Measurements from ENCODE around the gene KLC3. TPM values are rescaled to one million over a fixed set of nuclear protein-coding genes. Genes with fewer than 3 reads are reported as not detected.
"Not testable (repeated sequence)": the region's sequence is repeated elsewhere in the genome, so short reads cannot be mapped to it uniquely, and the experiment has no call there.

The KLC3 gene
- 0.16 TPM for total RNA-seq

GRCh38 chr19:45340232-45340898 lies at the start of gene KLC3:
KLC3 (plus strand) TSS chr19:45340750; CDS start chr19:45345542, 4,792 bp downstream.
- DNase-seq: no peak

GRCh38 chr19:45291834-45292233 lies 48.7 kb upstream of the KLC3 start:
- no peak for DNase-seq

DNA sequence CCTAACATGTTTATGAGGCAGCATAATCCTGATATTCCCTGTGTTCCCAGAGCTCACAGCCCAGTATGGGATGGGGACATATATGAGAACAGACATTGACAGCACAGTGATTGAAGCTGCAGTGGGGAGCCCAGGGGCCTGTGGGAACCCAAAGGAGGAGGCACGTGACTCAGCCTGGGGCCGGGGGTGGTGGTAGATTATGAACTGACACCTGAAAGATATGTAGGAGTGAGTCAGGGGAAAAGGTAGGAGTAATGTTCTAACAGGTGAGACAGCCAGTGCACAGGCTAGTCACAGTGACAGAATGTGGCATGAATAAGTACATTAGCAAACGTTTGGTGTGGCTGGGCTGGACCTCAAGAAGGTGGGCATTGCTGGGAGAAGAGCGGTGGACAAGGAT lies 46.9 kb upstream of the KLC3 start:
- no peak for DNase-seq

DNA sequence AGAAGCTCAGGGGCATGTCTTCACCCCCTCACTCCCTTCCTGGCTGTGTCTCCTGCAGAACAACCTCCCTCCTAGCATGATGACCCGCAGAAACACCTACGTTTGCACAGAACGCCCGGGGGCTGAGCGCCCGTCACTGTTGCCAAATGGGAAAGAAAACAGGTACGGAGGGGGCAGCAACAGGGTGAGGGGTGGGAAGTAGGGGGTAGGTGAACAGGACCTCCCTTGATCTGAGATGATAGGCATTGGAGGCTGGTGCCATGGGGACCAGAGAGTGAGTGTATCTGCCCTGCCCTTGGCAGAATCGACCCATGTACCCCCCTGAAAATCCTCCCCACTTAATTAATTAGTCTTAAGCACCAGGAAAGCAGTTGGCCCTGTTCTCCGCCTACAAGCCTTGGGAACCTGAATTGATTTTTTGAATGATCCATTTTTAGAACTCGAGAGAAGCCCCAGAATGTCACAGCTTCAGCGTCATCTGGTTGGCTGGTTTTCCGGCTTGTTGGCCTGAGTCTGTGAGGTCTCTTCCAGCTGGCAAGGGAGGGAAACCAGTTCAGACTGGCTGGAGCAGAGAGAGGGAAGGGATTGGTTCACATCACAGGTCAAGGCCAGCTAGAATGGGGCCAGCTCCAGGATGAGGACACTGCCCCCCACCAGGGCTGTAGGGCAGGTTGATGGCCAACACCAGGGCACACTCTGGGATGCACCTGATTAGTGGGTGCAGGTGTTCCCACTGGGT lies 46.1 kb upstream of the KLC3 start:
- DNase-seq: peak; percentile 16

GRCh38 chr19:45295873-45296272 lies 44.7 kb upstream of the KLC3 start:
- DNase-seq: no peak

DNA sequence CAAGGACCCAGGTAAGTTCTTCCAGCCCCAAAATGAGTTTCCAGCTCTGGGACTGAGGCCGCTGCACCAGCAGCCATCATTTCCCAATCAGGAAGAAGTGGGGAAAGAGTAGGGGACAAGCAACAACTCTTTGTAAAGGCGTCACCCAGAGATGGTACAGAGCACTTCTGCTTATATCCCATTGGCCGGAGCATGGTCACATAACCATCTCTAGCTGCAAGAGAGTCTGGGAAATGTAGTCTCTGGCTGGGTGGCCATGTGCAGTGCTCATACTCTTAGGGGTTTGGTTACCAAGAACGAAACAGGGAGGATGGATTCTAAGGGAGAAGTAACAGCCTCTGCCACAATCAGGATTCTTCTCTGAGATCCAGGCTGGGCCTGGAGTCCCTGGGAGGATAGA lies 44.2 kb upstream of the KLC3 start:
- DNase-seq: no peak

DNA sequence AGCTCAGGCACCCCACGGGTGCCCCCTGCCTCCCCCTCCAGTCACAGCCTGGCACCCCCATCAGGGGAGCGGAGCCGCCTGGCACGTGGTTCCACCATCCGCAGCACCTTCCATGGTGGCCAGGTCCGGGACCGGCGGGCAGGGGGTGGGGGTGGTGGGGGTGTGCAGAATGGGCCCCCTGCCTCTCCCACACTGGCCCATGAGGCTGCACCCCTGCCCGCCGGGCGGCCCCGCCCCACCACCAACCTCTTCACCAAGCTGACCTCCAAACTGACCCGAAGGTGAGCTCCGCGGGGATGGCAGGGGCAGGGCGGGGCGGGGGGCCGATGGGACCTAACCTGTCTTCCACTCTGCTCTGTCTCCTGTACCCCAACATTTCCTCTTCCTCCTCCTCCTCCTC lies 42.9 kb upstream of the KLC3 start:
- no peak for DNase-seq

DNA sequence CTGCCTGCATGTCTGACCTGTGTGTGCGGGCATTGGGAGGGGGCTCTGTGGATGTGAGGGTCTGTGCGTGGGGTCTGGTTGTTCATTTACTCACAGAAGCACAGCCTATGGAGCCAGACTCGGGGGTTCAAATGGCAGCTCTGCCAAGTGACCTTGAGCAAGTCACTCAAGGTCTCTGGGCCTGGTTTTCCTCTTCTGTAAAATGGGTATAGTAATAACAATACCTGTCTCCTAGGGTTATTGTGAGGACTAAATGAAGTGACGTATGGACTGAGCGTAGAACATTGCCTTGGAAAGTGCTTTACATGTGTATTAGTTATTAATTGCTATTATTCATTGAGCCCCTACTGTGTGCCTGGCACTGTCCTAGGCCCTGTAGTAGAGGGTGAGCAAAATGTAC lies 42.3 kb upstream of the KLC3 start:
- no peak for DNase-seq

DNA sequence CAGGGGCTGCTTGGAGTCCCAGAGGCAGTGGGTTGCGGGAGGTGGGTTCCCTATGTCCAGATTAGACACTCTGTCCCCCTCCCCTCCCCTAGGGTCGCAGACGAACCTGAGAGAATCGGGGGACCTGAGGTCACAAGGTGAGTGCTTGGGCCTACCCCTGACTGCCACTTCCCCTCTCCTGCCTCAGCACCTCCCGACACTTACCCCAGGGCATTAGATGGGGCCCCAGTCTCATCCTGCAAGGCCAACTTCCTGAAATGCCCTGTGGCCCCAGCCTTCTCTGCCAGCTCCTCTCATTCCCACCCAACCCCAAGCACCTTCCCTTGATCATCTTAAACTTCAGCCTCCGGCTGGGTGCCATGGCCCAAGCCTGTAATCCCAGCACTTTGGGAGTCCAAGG lies 40.8 kb upstream of the KLC3 start:
- DNase-seq: no peak

DNA sequence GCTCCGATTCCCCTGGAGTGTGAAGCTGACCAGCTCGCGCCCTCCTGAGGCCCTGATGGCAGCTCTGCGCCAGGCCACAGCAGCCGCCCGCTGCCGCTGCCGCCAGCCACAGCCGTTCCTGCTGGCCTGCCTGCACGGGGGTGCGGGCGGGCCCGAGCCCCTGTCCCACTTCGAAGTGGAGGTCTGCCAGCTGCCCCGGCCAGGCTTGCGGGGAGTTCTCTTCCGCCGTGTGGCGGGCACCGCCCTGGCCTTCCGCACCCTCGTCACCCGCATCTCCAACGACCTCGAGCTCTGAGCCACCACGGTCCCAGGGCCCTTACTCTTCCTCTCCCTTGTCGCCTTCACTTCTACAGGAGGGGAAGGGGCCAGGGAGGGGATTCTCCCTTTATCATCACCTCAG lies 38.1 kb upstream of the KLC3 start:
- DNase-seq: no peak

- DNase-seq: no peak
Measured at GRCh38 chr19:45303269-45304060, 37.1 kb upstream of the KLC3 start.

GRCh38 chr19:45304141-45304926 lies 36.2 kb upstream of the KLC3 start:
- no peak for DNase-seq

GRCh38 chr19:45305007-45305406 lies 35.5 kb upstream of the KLC3 start:
- no peak for DNase-seq

DNA sequence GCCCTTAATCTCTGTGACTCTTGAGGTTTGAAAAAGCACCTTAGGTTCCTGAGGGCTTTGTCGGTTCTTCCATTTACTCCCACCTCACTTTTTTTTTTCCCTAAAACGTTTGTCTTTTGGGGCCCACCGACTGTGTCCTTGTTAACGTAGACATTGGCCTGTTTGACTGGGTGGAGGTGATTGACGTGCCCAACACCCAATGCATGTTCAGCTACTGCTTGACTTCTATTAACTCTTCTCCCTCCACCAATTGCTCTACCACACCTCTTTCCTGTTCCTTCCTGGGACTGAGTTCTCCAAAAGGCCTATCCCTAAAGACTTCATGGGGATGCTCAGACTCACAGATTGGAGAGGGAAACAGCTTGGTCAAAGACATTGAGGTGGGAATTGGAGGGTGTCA lies 35.1 kb upstream of the KLC3 start:
- DNase-seq: no peak

DNA sequence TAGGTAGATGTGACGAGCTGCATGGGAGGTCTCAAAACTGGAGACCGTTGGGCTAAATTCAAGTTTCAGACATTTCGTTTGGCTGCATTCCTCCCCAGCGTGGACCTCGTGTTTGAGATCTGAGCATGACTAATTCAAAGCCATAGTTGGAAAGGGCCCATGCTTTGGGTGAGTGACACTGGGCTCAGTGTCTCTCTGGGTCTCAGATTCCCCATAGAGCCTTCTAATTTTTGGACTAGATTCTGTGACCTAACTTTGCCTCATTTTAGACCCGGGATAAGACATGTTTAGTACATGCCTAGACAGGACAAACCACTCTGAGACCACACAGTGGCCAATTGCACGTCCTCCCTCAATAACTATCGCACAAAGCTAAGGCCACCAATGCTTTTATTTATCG lies 34.5 kb upstream of the KLC3 start:
- no peak for DNase-seq

GRCh38 chr19:45306518-45307027 lies 34.0 kb upstream of the KLC3 start:
- no peak for DNase-seq

DNA sequence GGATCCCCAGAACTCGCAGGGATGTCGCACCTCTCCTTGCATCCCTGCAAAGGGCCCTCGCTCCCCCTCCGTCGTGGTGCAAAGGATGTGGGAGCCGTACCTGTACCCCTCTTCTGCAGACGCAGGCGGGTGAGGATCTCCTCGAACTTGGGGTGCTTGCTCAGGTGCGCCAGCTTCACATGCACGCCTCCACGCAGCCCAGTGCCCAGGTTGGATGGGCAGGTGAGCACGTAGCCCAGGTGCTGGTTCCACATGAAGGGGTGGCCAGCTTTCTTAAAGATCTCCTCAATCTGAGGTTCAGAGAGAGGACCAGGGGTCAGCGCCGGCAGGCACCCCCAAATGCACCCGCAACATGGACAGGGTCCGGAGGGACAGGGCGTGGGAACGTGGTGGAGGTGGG lies 33.2 kb upstream of the KLC3 start:
- no peak for DNase-seq

DNA sequence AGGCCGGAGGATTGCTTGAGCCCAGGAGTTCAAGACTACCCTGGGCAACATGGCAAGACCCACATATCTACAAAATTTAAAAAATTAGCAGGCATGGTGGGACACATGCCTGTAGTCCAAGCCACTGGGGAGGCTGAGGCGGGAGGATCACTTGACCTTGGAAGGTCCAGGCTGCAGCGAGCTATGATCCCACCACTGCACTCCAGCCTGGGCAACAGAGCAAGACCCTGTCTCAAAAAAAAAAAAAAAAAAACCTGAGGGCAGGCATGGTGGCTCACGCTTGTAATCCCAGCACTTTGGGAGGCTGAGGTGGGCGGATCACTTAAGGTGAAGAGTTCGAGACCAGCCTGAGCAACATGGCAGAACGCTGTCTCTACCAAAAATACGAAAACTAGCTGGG lies 31.2 kb upstream of the KLC3 start:
- not testable (repeated sequence) for DNase-seq

GRCh38 chr19:45311621-45312020 lies 28.9 kb upstream of the KLC3 start:
- DNase-seq: no peak

- not testable (repeated sequence) for DNase-seq
Measured at GRCh38 chr19:45312285-45312684, 28.3 kb upstream of the KLC3 start.

DNA sequence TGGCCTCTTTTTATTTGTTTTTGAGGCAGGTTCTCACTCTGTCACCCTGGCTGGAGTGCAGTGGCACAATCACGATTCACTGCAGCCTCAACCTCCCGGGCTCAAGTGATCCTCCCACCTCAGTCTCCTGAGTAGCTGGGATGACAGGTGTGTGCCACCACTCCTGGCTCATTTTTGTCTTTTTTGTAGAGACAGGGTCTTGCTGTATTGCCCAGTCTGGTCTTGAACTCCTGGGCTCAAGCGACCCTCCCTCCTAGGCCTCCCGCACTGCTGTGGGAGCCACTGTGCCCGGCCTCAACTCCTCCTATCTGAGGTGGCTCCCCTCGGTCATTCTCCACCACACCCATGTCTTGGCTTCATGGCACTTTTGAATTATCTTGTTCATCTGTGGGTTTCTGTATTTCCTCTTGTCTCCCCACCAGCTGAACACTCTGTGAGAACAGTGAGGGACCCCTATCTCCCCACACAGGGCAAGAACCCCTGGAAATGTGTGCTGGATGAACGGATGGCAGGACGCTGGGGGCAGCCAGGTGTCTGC lies 25.8 kb upstream of the KLC3 start:
- DNase-seq: no peak

GRCh38 chr19:45315304-45315703 lies 25.2 kb upstream of the KLC3 start:
- DNase-seq: no peak

Data from occipital lobe (tissue), 2 donors.